ENCODE results near the gene MYO18A. TPM values are rescaled to one million over a fixed set of nuclear protein-coding genes. Genes with fewer than 3 reads are reported as not detected.

The MYO18A gene
- polyA plus RNA-seq, 1 donor (not counting 4 experiments of a cell fraction or from before 2014, with no cell fraction given): 20.0 TPM

DNA sequence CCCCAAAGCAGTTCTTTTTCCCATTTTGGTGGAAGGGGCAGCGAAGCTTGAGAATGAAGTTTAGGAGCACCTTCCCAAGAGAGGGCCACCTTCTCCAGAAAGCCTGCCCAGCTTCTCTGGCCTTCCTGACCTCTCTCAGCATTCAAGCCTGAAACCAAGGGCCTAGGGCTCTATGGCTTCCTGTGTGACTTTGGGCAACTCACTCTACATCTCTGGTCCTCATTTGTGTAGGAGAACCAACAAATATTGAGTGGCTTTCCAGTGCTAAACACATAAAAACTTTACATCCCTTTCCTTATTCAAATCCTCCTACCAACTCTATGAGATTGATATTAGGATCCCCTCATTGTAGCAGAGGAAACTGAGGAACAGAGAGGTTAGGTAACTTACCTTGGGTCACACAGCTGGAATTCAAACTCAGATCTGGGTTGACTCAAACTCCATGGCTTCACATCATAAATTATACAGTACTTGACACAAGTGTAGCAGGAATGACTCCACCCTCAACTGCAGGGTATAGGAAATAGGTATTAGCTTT is 32.0 kb upstream of the MYO18A start:
- Histone ChIP-seq H3K4me1 (ENCODE audit: control insufficient read depth, extremely low read depth, insufficient read depth, low read length) (peaks cover 38% of the 10 kb centered on the region), H3K27me3 (ENCODE audit: control insufficient read depth, extremely low read depth, insufficient read depth, low read length) (no peaks in the 10 kb centered on the region)
- dilution Hi-C loops (cut with MboI; ENCODE audit: extremely low pct_ligation_motif_present, low sequenced_read_pairs): no loop called here

DNA sequence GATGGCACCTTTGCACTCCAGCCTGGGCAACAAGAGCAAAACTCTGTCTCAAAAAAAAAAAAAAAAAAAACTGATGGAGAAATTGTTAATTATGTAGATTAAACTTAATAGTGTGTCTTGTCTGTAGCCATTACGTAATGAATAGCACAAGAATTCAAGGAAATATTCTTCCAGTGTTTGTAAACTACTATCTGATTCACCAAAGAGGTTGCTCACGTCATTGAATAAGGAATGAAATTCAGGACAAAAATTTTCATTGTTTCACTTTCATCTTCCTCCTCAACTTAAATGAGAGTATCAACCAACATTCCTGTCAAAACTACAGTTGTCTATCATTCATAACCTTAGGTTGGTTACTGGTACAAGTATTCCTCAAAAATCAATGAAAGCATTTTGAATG is 30.7 kb upstream of the MYO18A start:
- H3K79me2 ChIP-seq (ENCODE audit: control insufficient read depth, insufficient read depth, low read length): no peaks in the 10 kb centered on the region
- no peak overlapping the region for H2AFZ ChIP-seq (ENCODE audit: control insufficient read depth, low read length)
- no peaks in the 10 kb centered on the region for H4K20me1 ChIP-seq (ENCODE audit: control insufficient read depth, extremely low read depth, insufficient read depth, low read length)
- peaks cover 25% of the 10 kb centered on the region for H3K4me1 ChIP-seq (ENCODE audit: control insufficient read depth, extremely low read depth, insufficient read depth, low read length)
- no peak overlapping the region for H3K9ac ChIP-seq (ENCODE audit: control insufficient read depth, extremely low read depth, insufficient read depth, low read length)
- no peaks in the 10 kb centered on the region for H3K27me3 ChIP-seq (ENCODE audit: control insufficient read depth, extremely low read depth, insufficient read depth, low read length)
- dilution Hi-C loops (cut with MboI; ENCODE audit: extremely low pct_ligation_motif_present, low sequenced_read_pairs): no loop called here
- no peaks in the 10 kb centered on the region for H3K9me3 ChIP-seq (ENCODE audit: control insufficient read depth, low read depth, low read length)
- H3K36me3 ChIP-seq (ENCODE audit: control insufficient read depth in 2 of 2, extremely low read depth in 1 of 2, insufficient read depth in 2 of 2, low read length in 2 of 2): no peaks in the 10 kb centered on the region
- FAIRE-seq (no peak), DNase-seq (ENCODE audit: low read depth, low spot score) (no peak)
- TF ChIP-seq EZH2 (IDR thresholded peaks at IDR 0.05; ENCODE audit: low read length) (no peak), CTCF (optimal IDR thresholded peaks at IDR 0.05 in 1 of 3, IDR thresholded peaks at IDR 0.05 in 1 of 3, conservative IDR thresholded peaks at IDR 0.05 in 1 of 3; ENCODE audit: extremely low read depth in 1 of 3, insufficient read depth in 2 of 3, low read length in 3 of 3) (no peak)
- no peak overlapping the region for H3K27ac ChIP-seq (ENCODE audit: control insufficient read depth, insufficient read depth, low read length)
- H3K4me2 ChIP-seq (ENCODE audit: control insufficient read depth, extremely low read depth, insufficient read depth, low read depth, low read length): no peak overlapping the region
- H3K4me3 ChIP-seq (ENCODE audit: control insufficient read depth in 2 of 3, extremely low read depth in 1 of 3, insufficient read depth in 2 of 3, low read depth in 1 of 3, low read length in 3 of 3): no peak overlapping the region
- H3K9me1 ChIP-seq (ENCODE audit: control insufficient read depth, extremely low read depth, insufficient read depth, low read length): no peaks in the 10 kb centered on the region

More for the DNA sequence above, 32.0 kb upstream of the MYO18A start:
- Histone ChIP-seq H3K36me3 (ENCODE audit: control insufficient read depth in 2 of 2, extremely low read depth in 1 of 2, insufficient read depth in 2 of 2, low read length in 2 of 2) (no peaks in the 10 kb centered on the region), H2AFZ (ENCODE audit: control insufficient read depth, low read length) (no peak overlapping the region), H3K9me3 (ENCODE audit: control insufficient read depth, low read depth, low read length) (no peaks in the 10 kb centered on the region), H3K9ac (ENCODE audit: control insufficient read depth, extremely low read depth, insufficient read depth, low read length) (no peak overlapping the region), H3K4me3 (ENCODE audit: control insufficient read depth in 2 of 3, extremely low read depth in 1 of 3, insufficient read depth in 2 of 3, low read depth in 1 of 3, low read length in 3 of 3) (no peak overlapping the region), H4K20me1 (ENCODE audit: control insufficient read depth, extremely low read depth, insufficient read depth, low read length) (no peaks in the 10 kb centered on the region), H3K79me2 (ENCODE audit: control insufficient read depth, insufficient read depth, low read length) (no peaks in the 10 kb centered on the region), H3K9me1 (ENCODE audit: control insufficient read depth, extremely low read depth, insufficient read depth, low read length) (no peaks in the 10 kb centered on the region), H3K4me2 (ENCODE audit: control insufficient read depth, extremely low read depth, insufficient read depth, low read depth, low read length) (peak overlapping the region; percentile 25), H3K27ac (ENCODE audit: control insufficient read depth, insufficient read depth, low read length) (no peak overlapping the region)
- FAIRE-seq (no peak), DNase-seq (ENCODE audit: low read depth, low spot score) (no peak)
- TF ChIP-seq EZH2 (IDR thresholded peaks at IDR 0.05; ENCODE audit: low read length) (no peak), CTCF (optimal IDR thresholded peaks at IDR 0.05 in 1 of 3, IDR thresholded peaks at IDR 0.05 in 1 of 3, conservative IDR thresholded peaks at IDR 0.05 in 1 of 3; ENCODE audit: extremely low read depth in 1 of 3, insufficient read depth in 2 of 3, low read length in 3 of 3) (no peak)

All from keratinocyte (primary cell).